Lower leg skin (tissue), 3 donors: ENCODE data around the gene KCNC1.

Experiments
- CTCF ChIP-seq, 3 donors: fragments of 450-650 bp; IDR thresholded peaks; one replicate each; pipeline ENCODE4 v1.5.1; 2016; ENCODE audit warnings: antibody characterized with exemption in 3 of 3, mild to moderate bottlenecking in 3 of 3, moderate library complexity in 2 of 3
- POLR2A ChIP-seq, 2 donors: fragments of 450-650 bp; IDR thresholded peaks; one replicate each; pipeline ENCODE4 v1.6.1; 2016 to 2017; ENCODE audit warnings: antibody characterized with exemption in 2 of 2, mild to moderate bottlenecking in 1 of 2, moderate library complexity in 1 of 2

GRCh38 chr11:17780668-17781067, 46.1 kb downstream of the KCNC1 start:
- TF ChIP-seq CTCF (IDR thresholded peaks at IDR 0.05) (no peak), POLR2A (IDR thresholded peaks at IDR 0.05) (no peak)
